BJ (cell line): ENCODE data around the gene UIMC1. TPM values are rescaled to one million over a fixed set of nuclear protein-coding genes. Genes with fewer than 3 reads are reported as not detected.
"Not testable (repeated sequence)": the region's sequence is repeated elsewhere in the genome, so short reads cannot be mapped to it uniquely, and the experiment has no call there.

Experiments
- CTCF ChIA-PET: fragments of 350-600 bp; formaldehyde crosslinking; extraction: SDS; loops from one replicate; lab custom pipeline; 2021; ENCODE audit warnings: antibody characterized with exemption, inconsistent platforms; lab: Yijun Ruan, JAX
- POLR2A ChIA-PET: fragments of 300-600 bp; sonication (Branson Sonifier 250); formaldehyde crosslinking; extraction: SDS; loops from one replicate; lab custom pipeline; 2021; ENCODE audit warnings: antibody characterized with exemption; lab: Charles Lee
- DNase-seq: peaks from one replicate; pipeline ENCODE4 v3.0.0-alpha.2; 2011; ENCODE audit warnings: low read depth
- H3K27me3 ChIP-seq: 2 replicates; pipeline ENCODE4 v1.6.0; 2011; ENCODE audit warnings: low read length; ENCODE audit not compliant: control insufficient read depth, insufficient read depth
- H3K36me3 ChIP-seq: 2 replicates; pipeline ENCODE4 v1.5.1; 2011; ENCODE audit warnings: low read length; ENCODE audit not compliant: control insufficient read depth, insufficient read depth
- H3K4me3 ChIP-seq: 2 replicates; pipeline ENCODE4 v1.5.1; 2011; ENCODE audit warnings: low read depth, mild to moderate bottlenecking, control low read depth, low read length
- polyA minus RNA-seq: library from RNA; depleted of rRNA, polyadenylated mRNA; stranded (reverse); fragments of >200 nt; gene quantifications from 2 replicates; pipeline ENCODE4 v1.2.3, GENCODE V29; 2011; rRNA and poly(A)+ RNA removed
- polyA plus RNA-seq: library from polyadenylated mRNA; depleted of rRNA; stranded (reverse); fragments of >200 nt; gene quantifications from 2 replicates; pipeline ENCODE4 v1.2.3, GENCODE V29; 2011; rRNA removed
- TF ChIP-seq, protein P1 (sequence below): IDR thresholded peaks from 2 replicates; pipeline ENCODE4 v1.5.1; 2011; ENCODE audit warnings: low read depth, mild to moderate bottlenecking, control low read depth, inconsistent platforms, low read length, moderate library complexity; ENCODE audit not compliant: insufficient read depth

The UIMC1 gene
- polyA plus RNA-seq (14.1 and 20.1 TPM in 2 replicates), polyA minus RNA-seq (14.5 and 21.7 TPM in 2 replicates)

DNA sequence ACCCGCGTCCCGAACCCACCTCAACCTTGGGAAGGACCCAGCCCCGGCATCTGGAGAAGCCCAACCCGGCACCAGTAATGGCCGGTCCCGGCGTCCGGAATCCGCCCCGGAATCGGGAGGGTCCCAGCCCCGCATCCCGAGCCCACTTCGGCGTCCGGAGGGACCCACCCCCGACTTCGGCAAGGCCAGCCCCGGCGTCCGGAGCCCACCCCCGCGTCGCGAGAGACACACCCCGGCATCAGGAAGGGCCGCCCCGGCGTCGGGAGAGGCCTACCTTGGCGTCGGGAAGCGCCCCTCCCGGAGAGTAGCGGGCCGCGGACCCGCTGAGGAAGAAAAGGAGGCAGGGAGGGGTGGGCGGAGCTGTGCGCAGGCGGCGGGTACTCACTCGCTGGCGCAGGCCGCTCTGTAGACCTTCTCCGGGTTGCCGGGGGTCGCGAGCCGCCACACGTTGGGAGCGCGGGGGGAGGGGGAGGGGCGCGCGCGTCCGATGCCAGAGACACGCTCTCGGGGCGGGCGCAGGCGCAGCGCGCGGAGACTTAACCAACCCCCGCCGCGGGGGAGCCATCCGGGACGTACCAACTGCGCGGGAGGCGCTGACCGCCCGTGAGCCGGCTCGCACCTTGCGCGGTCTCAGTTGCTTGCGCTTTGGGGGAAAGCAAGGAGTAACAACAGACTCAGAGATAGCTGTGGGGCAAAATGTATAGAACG is at the start of gene UIMC1:
Gene UIMC1, minus strand, starts transcription at position 515 of the 708 bp plus-strand sequence. CDS start 24,164 bp downstream, outside the sequence.
- H3K36me3 ChIP-seq = no peaks in the 10 kb centered on the region
- H3K27me3 ChIP-seq = no peaks in the 10 kb centered on the region
- POLR2A ChIA-PET = interaction anchor here (0.6 kb wide), 1 partner anchor 402 kb away, joined by 3 read pairs; no protein-coding TSS in a partner anchor
- TF ChIP-seq, protein P1, sequence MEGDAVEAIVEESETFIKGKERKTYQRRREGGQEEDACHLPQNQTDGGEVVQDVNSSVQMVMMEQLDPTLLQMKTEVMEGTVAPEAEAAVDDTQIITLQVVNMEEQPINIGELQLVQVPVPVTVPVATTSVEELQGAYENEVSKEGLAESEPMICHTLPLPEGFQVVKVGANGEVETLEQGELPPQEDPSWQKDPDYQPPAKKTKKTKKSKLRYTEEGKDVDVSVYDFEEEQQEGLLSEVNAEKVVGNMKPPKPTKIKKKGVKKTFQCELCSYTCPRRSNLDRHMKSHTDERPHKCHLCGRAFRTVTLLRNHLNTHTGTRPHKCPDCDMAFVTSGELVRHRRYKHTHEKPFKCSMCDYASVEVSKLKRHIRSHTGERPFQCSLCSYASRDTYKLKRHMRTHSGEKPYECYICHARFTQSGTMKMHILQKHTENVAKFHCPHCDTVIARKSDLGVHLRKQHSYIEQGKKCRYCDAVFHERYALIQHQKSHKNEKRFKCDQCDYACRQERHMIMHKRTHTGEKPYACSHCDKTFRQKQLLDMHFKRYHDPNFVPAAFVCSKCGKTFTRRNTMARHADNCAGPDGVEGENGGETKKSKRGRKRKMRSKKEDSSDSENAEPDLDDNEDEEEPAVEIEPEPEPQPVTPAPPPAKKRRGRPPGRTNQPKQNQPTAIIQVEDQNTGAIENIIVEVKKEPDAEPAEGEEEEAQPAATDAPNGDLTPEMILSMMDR = no peak
- no peak for DNase-seq
- peak within 1 kb of the TSS; percentile 97 for H3K4me3 ChIP-seq
- CTCF ChIA-PET = interaction anchor here (1.0 to 1.9 kb wide), 8 partner anchors 9 to 71 kb away, joined by 3 to 11 read pairs (median 4); no protein-coding TSS in a partner anchor

DNA sequence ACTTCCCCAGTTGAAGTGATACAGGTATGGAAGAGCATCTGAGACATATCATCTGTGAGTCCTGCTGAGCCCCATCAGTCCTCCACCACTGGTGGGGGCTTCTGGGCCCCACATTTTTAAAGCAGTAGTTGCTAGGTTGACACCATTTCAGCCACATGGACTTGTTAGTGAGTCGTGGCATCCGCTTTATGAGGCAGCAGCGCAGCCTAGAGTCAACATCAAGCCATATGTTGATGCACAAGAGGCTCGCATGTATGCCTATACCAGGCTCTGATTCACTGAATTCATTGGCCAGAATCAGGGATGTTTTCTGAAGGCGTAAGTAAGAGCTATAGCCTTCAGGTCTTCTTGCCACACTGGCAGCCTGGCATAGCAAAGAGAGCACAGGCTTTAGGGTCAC is 42.7 kb upstream of the UIMC1 start:
- ChIA-PET CTCF (interaction anchor here (1.4 kb wide), 1 partner anchor 22 kb away, joined by 6 read pairs; no protein-coding TSS in a partner anchor), POLR2A (no interaction called here)
- DNase-seq = no peak
- Histone ChIP-seq H3K4me3 (no peak overlapping the region), H3K36me3 (peaks cover 11% of the 10 kb centered on the region), H3K27me3 (no peaks in the 10 kb centered on the region)
- TF ChIP-seq, protein P1 = no peak

DNA sequence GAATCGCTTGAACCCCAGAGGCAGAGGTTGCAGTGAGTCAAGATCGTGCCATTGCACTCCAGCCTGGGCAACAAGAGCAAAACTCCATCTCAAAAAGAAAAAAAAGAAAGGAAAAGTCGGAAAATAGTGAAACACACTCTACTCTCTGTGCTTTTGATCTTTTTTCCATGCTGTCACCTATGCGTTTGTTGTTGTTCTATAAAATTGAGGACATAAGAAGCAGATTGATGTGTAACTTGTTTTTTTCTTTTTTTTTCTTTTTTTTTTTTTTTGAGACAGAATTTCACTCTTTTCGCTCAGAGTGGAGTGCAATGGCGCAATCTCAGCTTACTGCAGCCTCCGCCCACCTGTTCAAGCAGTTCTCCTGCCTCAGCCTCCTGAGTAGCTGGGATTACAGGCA is 42.0 kb upstream of the UIMC1 start:
- H3K36me3 ChIP-seq = peaks cover 13% of the 10 kb centered on the region
- H3K27me3 ChIP-seq, POLR2A ChIA-PET, DNase-seq, H3K4me3 ChIP-seq, CTCF ChIA-PET: not testable (repeated sequence)

DNA sequence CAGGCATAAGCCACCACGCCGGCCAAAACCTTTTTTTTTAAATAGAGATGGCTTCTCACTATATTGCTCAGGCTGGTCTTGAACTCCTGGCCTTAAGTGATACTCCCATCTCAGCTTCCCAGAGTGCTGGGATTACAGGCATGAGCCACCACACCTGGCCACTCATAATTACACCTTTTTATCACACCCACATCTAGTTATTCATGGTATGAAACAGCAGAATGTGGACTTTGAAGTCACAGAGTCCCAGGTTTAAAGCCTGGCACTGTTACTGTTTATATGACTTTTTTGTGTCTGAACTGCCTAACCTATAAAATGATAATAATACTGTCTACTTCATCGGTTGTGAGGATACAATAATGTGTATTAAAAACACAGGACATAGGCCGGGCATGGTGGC is 39.1 kb upstream of the UIMC1 start:
- TF ChIP-seq, protein P1 = no peak

DNA sequence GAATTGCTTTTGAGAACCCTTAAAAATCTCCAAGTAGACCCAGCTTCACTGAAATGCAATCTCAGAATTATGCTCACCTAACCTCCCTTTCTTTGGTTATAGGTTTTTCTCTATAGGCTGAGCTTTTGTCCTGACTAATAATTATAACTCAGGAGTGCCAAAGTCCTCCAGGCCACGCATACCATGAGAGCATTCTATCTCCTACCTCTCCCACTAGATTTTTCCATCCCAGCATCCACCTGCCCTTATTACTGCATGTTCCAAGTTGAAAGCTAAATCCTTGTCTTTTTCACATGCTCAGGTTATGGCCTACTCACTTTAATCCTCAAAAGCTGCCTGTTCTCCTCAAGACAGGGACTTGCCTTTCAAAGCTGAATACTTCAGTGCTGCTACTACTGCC is 38.1 kb upstream of the UIMC1 start:
- no peak overlapping the region for H3K4me3 ChIP-seq
- POLR2A ChIA-PET = no interaction called here

More for the DNA sequence above, 39.1 kb upstream of the UIMC1 start:
- Histone ChIP-seq H3K27me3 (no peaks in the 10 kb centered on the region), H3K4me3 (no peak overlapping the region), H3K36me3 (peaks cover 10% of the 10 kb centered on the region)
- POLR2A ChIA-PET = no interaction called here
- DNase-seq = no peak
- CTCF ChIA-PET = interaction anchor here (0.6 to 0.7 kb wide), 3 partner anchors 27 to 88 kb away, joined by 3 read pairs; no protein-coding TSS in a partner anchor

More for the DNA sequence above, 38.1 kb upstream of the UIMC1 start:
- CTCF ChIA-PET = interaction anchor here (1.0 to 2.6 kb wide), 3 partner anchors 23 to 70 kb away, joined by 3 to 8 read pairs (median 7); no protein-coding TSS in a partner anchor
- TF ChIP-seq, protein P1 = no peak
- no peak for DNase-seq
- H3K36me3 ChIP-seq = peaks cover 10% of the 10 kb centered on the region
- no peaks in the 10 kb centered on the region for H3K27me3 ChIP-seq
